ENCODE data around the gene ZSCAN21.

GRCh38 chr7:100111914-100112313 lies 62.3 kb downstream of the ZSCAN21 start:
- TF ChIP-seq, protein P1, sequence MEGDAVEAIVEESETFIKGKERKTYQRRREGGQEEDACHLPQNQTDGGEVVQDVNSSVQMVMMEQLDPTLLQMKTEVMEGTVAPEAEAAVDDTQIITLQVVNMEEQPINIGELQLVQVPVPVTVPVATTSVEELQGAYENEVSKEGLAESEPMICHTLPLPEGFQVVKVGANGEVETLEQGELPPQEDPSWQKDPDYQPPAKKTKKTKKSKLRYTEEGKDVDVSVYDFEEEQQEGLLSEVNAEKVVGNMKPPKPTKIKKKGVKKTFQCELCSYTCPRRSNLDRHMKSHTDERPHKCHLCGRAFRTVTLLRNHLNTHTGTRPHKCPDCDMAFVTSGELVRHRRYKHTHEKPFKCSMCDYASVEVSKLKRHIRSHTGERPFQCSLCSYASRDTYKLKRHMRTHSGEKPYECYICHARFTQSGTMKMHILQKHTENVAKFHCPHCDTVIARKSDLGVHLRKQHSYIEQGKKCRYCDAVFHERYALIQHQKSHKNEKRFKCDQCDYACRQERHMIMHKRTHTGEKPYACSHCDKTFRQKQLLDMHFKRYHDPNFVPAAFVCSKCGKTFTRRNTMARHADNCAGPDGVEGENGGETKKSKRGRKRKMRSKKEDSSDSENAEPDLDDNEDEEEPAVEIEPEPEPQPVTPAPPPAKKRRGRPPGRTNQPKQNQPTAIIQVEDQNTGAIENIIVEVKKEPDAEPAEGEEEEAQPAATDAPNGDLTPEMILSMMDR (conservative IDR thresholded peaks at IDR 0.05; ENCODE audit: low read depth, low read length), result no peak
- TF ChIP-seq RFX5 (IDR thresholded peaks at IDR 0.05; ENCODE audit: low read depth, low read length), result no peak

All from IMR-90 (cell line).